Mesodermal cell (in vitro differentiated cells): ENCODE data around the gene SPOCK2.

Experiments
- H3K27ac ChIP-seq: 2 replicates; pipeline ENCODE4 v1.7.0; 2013; ENCODE audit warnings: mild to moderate bottlenecking, low read depth, low read length, moderate library complexity; ENCODE audit not compliant: severe bottlenecking
- H3K36me3 ChIP-seq: 2 replicates; pipeline ENCODE4 v1.7.1; 2013; ENCODE audit warnings: mild to moderate bottlenecking, low read length, moderate library complexity; ENCODE audit not compliant: control insufficient read depth, insufficient read depth
- H3K4me1 ChIP-seq: one replicate; pipeline ENCODE4 v1.7.1; 2013; ENCODE audit warnings: mild to moderate bottlenecking, low read length; ENCODE audit not compliant: insufficient read depth, control insufficient read depth, poor library complexity, severe bottlenecking
- H3K4me3 ChIP-seq: 2 replicates; pipeline ENCODE4 v1.7.0; 2013; ENCODE audit warnings: low read length, control low read depth, mild to moderate bottlenecking; ENCODE audit not compliant: insufficient read depth, poor library complexity, severe bottlenecking; ENCODE audit errors: extremely low read depth
- H3K9me3 ChIP-seq: 2 replicates; pipeline ENCODE4 v1.7.1; 2013; ENCODE audit warnings: mild to moderate bottlenecking, low read length, moderate library complexity; ENCODE audit not compliant: control insufficient read depth
- WGBS, 2 experiments: methylation state at CpG; one replicate each; pipeline ENCODE4 v1.1.5; 2013; ENCODE audit warnings: missing lambda C conversion rate in 2 of 2; ENCODE audit not compliant: insufficient coverage in 2 of 2; 5-methylcytosine and 5-hydroxymethylcytosine counted together

SPOCK2 gene

DNA sequence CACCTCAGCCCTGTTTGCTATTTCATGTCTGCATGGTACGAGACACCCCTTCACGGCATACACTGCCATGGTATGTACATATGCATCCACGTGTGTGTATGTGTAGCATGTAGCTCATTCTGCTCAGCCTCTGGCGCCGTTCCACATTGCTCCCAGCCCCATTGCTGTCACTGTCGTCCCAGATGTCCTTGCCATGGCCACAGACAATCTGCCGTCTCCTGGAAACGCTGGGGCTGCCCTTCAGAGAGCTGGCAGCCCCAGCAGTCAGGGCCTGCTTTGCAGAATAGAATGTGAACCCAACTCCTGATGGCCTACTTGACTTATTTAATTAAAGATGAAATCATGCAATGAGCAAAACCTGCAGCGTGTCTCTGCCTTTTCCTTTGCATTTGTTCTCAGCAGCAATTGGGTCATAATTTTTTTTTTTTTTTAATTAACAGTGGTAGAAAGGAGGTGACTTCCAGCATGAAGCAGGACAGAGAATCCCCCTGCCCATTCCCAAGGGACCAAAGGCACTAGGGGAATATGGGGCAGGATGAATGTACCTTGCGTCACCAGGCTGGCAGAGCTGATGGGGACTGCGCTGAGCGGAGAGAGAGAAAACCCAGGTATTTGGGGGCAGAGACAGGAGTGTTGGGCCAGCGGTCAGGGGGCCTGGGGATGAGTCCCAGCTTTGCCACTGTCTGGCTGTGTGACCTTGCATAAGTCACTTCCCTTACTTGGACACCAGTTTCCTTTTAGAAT, 75.0 kb downstream of the SPOCK2 start:
- H3K27ac ChIP-seq = no peak overlapping the region

DNA sequence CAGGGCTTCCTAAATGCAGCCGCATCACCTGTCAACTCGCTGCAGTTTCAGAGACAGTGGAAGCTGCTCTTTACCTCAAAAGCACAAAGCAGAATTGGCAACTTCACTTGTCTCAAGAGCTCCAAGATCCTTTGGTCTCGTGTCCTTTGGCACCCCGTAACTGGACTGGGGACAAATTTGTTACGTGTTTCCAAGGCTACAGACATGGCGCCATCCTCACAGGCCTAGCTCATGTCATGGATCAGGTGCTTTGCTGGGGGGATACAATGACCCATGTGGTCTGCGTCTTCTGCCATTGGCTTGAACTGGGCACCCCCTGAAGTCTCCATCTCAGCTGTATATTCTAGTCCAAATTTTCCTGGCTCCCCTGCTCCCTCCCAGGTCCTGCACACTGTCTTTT, 75.6 kb downstream of the SPOCK2 start:
- H3K4me1 ChIP-seq = peaks cover 32% of the 10 kb centered on the region
- H3K36me3 ChIP-seq = peaks cover 35% of the 10 kb centered on the region
- 83 to 85% methylated on average over 7 of the region's 7 CpGs for WGBS, 2 experiments
- no peak overlapping the region for H3K4me3 ChIP-seq
- no peaks in the 10 kb centered on the region for H3K9me3 ChIP-seq
- H3K27ac ChIP-seq = no peak overlapping the region

More for the DNA sequence above, 75.0 kb downstream of the SPOCK2 start:
- Histone ChIP-seq H3K36me3 (peaks cover 29% of the 10 kb centered on the region), H3K4me3 (no peak overlapping the region), H3K4me1 (peaks cover 33% of the 10 kb centered on the region), H3K9me3 (no peaks in the 10 kb centered on the region)
- WGBS, 2 experiments = 78 to 89% methylated on average over 7 to 11 of the region's 13 CpGs

DNA sequence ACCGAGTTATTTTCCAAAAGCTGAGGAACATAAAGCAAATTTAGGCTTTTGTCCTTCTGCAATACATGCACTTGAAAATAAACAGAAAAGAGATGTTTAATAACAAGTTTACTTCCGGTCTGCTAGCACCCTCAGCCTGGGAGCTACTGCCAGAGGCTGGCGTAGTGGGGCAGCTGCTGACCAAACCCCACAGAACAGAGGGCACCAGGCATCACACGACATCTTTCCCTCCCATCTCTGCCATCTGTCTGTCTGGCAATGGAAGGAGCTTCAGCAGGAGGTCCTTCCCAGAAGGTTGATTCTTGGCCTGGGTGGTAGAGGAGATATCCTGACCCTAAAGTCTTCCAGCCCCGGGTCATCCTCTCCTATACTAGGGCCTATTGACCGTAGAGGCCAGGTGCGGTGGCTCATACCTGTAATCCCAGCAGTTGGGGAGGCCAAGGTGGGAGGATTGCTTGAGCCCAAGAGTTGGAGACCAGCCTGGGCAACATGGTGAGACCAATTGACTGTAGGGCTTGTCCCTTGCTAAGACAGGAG, 76.3 kb downstream of the SPOCK2 start:
- no peak overlapping the region for H3K27ac ChIP-seq
- H3K36me3 ChIP-seq = peaks cover 42% of the 10 kb centered on the region
- no peaks in the 10 kb centered on the region for H3K9me3 ChIP-seq
- peaks cover 27% of the 10 kb centered on the region for H3K4me1 ChIP-seq
- H3K4me3 ChIP-seq = no peak overlapping the region
- 96% methylated on average over 5 to 7 of the region's 7 CpGs for WGBS, 2 experiments

DNA sequence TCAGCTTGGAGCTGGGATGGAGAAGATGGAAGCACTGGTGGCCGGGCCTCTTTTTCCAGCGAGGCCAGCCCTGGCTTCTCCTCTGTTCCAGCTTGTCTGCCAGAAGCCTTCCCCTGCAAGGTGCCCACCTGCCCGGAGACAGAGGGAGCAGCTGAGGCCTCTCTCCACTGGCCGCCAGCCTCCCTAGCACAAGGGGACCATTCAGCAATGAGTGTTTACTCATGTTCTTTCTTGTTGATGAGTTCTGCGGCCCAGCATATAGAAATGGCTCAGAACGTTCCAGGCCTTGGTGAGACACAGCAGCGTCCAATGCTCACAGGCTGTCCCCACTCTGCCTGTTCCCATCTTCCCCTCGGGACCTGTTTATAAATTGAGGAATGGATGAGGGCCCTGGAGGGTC, 76.9 kb downstream of the SPOCK2 start:
- H3K36me3 ChIP-seq = peaks cover 48% of the 10 kb centered on the region
- H3K9me3 ChIP-seq = no peaks in the 10 kb centered on the region
- no peak overlapping the region for H3K4me3 ChIP-seq
- WGBS, 2 experiments = 97 to 98% methylated on average over 5 of the region's 8 CpGs
- no peak overlapping the region for H3K27ac ChIP-seq
- peaks cover 27% of the 10 kb centered on the region for H3K4me1 ChIP-seq

DNA sequence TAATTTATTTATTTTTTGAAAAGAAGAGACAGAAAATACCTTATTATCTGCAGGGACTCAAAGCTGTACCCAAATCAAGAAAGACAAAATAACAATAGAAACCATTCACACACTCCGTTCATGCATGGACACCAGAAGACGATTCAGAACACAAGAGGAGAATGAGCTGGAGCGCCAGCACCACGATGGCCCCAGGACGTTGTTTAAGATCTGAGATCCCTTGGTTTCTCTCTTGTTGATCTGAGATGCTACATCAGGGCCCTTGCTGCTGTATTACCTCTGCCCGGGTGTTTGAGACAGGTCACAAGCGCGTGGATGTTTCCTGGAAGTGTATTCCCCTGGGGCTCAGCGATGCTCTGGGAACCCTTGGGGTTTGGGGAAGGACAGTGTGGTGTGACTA, 77.3 kb downstream of the SPOCK2 start:
- H3K36me3 ChIP-seq = peaks cover 52% of the 10 kb centered on the region
- H3K4me1 ChIP-seq = peaks cover 27% of the 10 kb centered on the region
- 97 to 99% methylated on average over 8 to 9 of the region's 9 CpGs for WGBS, 2 experiments
- H3K4me3 ChIP-seq = no peak overlapping the region
- H3K27ac ChIP-seq = no peak overlapping the region
- no peaks in the 10 kb centered on the region for H3K9me3 ChIP-seq

DNA sequence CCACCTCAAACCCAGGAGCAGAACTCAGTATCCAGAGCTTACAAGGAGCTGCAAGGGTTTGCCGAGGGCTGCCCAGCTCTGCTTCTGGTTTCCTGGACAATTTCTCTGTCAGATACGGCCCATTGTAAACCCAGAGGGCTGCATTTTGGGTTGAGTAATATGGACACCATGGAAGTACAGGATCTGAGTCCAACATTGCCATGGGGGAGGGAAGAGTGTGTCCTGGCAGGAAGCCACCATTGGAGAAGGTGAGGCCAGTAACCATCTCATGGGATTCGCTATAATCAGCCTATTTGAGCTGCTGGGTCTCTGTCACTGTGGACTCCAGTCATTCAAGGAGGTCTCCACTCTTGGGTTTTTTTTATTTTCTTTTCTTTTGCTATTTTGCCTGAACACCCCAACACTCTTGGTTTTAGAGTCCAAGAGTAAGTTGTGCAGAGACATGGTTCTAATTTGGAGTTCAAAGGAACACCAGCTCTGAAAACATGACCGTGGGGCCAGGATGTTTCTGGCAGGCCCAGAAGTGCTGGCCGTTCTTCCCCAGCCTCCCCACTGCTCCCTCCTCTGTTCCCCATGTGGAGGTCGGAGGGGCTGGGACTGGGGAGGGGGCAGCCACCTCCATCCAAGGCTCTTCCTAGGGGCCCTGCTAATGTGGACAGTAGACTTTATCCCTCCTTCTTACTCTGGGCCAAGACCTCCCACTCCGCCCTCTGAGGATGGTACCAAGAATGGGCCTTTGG, 77.9 kb downstream of the SPOCK2 start:
- Histone ChIP-seq H3K4me1 (peaks cover 27% of the 10 kb centered on the region), H3K9me3 (no peaks in the 10 kb centered on the region), H3K4me3 (no peak overlapping the region), H3K36me3 (peaks cover 55% of the 10 kb centered on the region), H3K27ac (peak overlapping the region; percentile 96)
- 96 to 100% methylated on average over 3 to 5 of the region's 7 CpGs for WGBS, 2 experiments

DNA sequence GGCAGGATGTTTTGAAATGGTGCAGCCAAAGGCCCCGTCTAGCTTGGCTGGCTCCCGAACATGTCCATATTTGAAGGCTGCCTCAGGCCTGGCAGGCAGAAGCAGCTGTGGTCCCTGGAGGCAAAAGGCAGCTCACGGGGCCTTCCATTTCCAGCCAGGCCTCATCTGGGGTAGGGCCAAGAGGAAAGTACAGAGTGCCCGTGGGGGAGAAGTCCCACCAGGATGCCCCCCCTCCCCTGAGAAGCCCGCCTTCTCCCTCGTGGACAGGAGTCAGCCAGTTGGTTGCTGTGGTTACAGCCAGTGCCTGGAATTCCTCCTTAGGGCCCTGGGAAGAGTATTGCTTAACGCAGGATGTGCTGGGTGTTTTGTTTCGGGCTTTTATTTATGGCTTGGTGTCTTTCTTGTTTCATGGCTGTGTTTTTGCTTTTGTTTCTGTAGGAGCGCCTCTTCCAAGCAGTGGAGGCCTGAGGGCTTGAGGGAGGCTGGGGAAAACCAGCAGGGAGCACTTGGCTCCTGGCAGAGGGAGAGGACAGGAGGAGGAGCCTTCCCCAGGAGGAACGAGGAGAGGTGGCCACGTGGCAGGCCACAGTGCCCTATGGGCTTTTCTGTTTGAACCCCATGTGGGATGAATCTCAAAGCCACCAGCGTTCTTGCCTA, 78.8 kb downstream of the SPOCK2 start:
- Histone ChIP-seq H3K9me3 (no peaks in the 10 kb centered on the region), H3K4me1 (peaks cover 27% of the 10 kb centered on the region), H3K4me3 (no peak overlapping the region), H3K27ac (peak overlapping the region; percentile 96), H3K36me3 (peaks cover 58% of the 10 kb centered on the region)
- WGBS, 2 experiments = 53 to 61% methylated on average over 7 to 10 of the region's 12 CpGs

DNA sequence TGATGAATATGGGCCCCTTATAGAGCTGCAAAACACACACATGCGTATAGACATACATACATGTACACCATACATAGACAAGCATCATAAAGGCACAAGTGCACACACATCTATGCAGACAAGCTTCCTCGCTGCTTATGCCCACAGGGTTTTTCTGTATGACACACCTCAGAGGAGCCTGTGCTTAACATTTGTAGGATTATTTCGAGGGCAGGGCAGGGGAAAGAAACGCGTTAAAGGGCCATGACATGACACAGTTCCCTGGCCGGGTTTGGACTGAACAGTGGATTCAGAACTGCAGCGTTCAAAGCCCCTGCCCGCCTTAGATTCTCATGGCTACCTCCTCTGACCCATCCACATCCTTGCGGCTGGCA, 79.3 kb downstream of the SPOCK2 start:
- Histone ChIP-seq H3K27ac (peak overlapping the region; percentile 96), H3K36me3 (peaks cover 60% of the 10 kb centered on the region), H3K4me3 (no peak overlapping the region), H3K9me3 (no peaks in the 10 kb centered on the region), H3K4me1 (peaks cover 27% of the 10 kb centered on the region)
- 89 to 90% methylated on average over 8 to 9 of the region's 9 CpGs for WGBS, 2 experiments
